ENCODE data around the gene IL3. TPM values are rescaled to one million over a fixed set of nuclear protein-coding genes. Genes with fewer than 3 reads are reported as not detected.

The IL3 gene
- total and polyA plus RNA-seq, 9 of the 15 experiments (the other 6 are each of a cell fraction or from before 2014, with no cell fraction given), result not detected

GRCh38 chr5:132081458-132081857 is 21.0 kb downstream of the IL3 start (continued):
- TF ChIP-seq BCLAF1 (IDR thresholded peaks at IDR 0.05; ENCODE audit: borderline replicate concordance in 1 of 2, control insufficient read depth in 1 of 2, low read depth in 2 of 2, low read length in 1 of 2), result no peak
- no peak for TF ChIP-seq PURB (CRISPR knock-in tag; IDR thresholded peaks at IDR 0.05; ENCODE audit: low read depth)
- no peak for TF ChIP-seq TSHZ1 (CRISPR knock-in tag; IDR thresholded peaks at IDR 0.05)

All from K562 (cell line).